Fibroblast of skin of abdomen (primary cell): Measurements from ENCODE around the gene KIF17.

Experiments used
- DNase-seq: peaks from one replicate; pipeline ENCODE4 v3.0.0-alpha.2; 2013

KIF17 gene

DNA sequence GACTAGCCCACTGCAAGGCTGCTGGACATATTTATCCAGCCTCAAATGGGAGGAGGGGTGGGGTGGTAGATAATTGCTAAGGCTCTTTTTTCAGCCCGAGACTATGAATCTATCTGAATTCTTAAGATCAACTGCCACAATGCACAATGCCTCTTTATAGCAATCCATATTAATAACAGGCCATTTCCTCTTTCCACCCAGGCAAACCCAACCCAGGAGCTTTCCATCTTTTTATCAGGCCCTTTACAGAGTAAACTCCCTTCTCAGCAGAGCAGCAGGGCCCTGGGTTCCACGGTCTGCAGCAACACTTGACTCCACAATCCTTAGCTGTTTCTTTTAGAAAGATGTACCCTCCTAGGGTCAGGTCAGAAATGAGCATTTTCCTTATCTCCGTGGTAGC is 57.4 kb downstream of the KIF17 start:
- no peak for DNase-seq

DNA sequence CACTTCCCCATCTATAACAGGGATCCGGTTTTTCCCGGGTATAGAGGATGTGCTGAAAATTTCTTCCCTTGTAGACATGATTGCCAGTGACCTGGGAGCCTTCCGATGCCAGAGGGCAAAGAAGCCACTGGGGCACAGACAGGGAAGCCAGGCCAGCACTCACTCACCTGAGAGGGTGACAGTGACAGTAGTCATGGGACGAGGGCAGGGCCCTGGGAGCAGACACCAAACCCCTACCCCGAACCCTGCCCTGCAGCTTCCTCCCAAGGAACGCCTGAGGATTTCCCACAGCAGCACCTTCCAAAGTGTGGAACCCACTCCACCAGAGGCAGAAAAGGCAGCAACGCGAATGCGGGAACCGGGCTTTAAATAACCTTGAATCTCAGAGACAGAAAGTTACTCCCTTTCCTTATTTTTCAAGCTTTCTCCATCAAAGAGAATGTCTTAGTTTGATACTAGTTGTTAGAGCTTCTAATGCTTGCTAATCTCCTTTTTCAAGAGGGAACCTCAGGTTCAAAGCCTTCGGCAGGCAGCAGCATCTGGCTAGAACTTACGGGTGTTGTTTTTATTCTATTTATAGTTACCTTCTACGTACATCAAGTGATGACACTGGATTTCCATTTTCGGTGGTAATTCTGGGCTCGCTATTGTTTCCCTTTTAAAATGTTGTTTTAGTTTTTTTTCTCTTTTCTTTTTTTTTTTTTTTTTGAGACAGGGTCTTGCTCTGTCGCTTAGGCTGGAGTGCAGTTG is 59.5 kb downstream of the KIF17 start:
- DNase-seq, result no peak

- DNase-seq, result no peak
Measured at GRCh38 chr1:20657024-20657423, 60.8 kb downstream of the KIF17 start.

DNA sequence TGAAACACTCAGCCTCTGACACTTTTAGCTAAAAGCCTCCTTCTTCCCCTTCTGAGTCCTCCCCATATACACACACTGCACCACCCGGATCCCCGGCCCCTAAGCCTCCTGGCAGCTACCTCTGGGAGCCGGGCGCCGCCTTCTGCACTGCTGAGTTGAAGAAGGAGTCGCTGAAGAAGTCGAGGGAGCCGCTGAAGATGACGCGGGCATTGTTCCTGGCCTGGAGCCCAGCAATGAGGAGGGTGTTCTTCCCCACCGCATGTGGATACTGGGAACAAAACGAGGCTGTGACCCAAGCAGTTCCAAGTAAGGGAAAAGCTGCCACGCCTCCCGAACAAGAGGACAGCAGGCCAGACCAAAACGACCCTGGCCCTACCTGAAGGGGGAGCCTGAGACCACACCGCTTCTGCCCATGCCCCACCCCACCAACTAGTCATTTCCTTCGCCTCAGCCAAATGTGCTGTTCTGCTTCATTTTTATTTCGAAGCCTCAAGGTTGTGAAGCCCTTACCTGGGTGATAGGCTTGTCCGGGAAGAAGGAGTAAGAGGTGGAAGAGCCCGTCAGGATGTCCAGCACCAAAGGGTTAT is 63.6 kb downstream of the KIF17 start:
- DNase-seq, result no peak

DNA sequence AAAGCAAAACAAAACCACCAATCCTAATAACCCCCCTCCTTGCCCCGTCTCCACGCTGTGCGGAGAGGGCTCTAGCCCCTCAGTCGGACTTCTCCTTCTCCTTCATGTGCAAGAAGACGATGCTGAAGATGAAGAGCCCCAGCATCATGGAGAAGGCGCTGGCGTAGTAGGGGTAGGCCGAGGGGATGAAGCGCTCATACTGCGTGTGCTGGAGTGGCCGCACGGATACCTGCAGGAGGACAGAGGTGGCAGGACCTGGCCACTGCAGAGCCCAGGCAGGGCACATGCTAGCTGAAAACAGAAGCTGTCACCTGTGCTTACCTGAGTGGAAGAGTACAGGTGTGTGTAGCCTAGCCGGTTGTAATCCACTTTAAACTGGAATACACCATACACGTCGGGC is 65.5 kb downstream of the KIF17 start:
- no peak for DNase-seq

- no peak for DNase-seq
Measured at GRCh38 chr1:20648946-20649345, 68.9 kb downstream of the KIF17 start.

GRCh38 chr1:20648438-20648837 is 69.4 kb downstream of the KIF17 start:
- DNase-seq, result no peak

DNA sequence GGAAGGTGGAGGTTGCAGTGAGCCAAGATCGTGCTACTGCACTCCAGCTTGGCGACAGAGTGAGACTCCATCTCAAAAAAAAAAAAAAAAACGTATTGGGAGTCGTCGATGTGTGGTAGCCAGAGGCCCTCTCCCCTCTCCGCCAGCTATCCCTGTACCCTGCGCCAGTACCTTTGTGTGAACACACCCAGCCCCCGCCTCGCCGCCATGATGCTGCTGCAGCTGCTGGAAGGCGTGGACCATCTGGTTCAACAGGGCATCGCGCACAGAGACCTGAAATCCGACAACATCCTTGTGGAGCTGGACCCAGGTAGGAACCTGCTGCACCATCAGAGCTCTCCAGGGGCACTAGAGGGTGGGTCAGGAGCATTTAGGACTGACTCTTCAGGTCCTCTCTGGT is 72.4 kb downstream of the KIF17 start:
- no peak for DNase-seq

- no peak for DNase-seq
Measured at GRCh38 chr1:20644416-20644815, 73.4 kb downstream of the KIF17 start.

DNA sequence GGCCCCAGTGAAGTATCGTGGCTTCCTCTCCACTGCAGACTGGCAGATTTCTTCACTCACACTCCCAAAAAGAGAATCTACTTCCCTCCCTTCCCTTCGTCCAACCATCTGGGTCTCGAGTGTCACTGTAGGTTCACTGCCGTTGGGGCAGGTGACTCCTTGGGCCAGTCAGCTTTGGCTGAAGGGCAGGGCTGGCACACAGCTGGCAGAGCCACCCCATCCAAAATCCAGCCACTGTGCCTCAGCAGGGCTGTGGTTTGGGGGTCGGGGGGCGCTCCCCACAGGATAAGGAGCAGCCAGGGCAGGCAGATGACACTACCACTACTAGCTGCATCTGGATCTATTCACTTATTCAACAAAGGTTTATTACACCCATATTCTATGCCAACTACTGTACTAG is 74.7 kb downstream of the KIF17 start:
- no peak for DNase-seq

DNA sequence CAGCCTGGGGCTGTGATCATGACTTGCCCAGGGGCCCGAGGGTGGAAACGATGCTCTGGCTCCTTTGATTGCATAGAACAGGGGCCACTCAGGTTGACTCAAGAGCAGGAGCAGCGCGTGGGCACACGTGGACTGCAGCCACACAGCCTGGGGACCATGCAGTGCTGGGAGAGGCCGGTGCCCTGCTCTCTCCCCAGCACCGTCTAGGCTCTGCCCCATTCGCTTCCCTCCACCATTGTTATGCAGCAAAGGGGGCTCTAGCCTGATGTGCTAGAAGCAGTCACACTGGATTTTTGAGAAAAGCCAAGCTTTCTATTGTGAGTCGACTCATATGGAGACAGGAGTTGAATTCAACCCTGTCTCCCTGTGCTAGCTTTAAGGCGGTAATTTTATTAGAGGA is 75.8 kb downstream of the KIF17 start:
- DNase-seq, result no peak

GRCh38 chr1:20640183-20640597 is 77.6 kb downstream of the KIF17 start:
- peak; percentile 38 for DNase-seq

- no peak for DNase-seq
Measured at GRCh38 chr1:20636785-20637347, 80.9 kb downstream of the KIF17 start.

GRCh38 chr1:20634594-20635084 is 83.2 kb downstream of the KIF17 start:
- peak; percentile 24 for DNase-seq

- no peak for DNase-seq
Measured at GRCh38 chr1:20634065-20634593, 83.7 kb downstream of the KIF17 start.

- peak; percentile 58 for DNase-seq
Measured at GRCh38 chr1:20633190-20634064, 84.4 kb downstream of the KIF17 start, which contains the start of gene PINK1. Gene PINK1, plus strand, starts transcription at chr1:20633458. Its CDS starts 91 bp downstream, at chr1:20633549.

GRCh38 chr1:20632386-20632785 is 85.4 kb downstream of the KIF17 start:
- no peak for DNase-seq

DNA sequence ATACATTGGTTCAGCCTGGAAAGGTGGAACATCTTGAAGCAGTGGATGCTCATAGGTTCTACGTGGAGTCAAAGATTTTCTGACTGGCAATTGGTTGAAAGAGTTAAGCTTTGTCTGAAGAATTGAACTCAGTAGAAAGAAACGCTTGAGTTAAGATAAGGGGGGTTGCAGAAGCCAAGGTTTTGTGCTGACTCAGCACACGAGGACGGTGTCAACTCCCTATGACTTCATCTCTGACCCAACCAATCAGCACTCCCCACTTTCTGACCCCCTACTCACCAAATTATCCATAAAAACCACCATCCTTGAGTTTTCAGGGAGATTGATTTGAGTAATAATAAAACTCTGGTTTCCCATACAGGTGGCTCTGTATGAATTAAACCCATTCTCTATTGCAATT is 87.1 kb downstream of the KIF17 start:
- no peak for DNase-seq

- DNase-seq, result no peak
Measured at GRCh38 chr1:20626524-20626923, 91.3 kb downstream of the KIF17 start.

DNA sequence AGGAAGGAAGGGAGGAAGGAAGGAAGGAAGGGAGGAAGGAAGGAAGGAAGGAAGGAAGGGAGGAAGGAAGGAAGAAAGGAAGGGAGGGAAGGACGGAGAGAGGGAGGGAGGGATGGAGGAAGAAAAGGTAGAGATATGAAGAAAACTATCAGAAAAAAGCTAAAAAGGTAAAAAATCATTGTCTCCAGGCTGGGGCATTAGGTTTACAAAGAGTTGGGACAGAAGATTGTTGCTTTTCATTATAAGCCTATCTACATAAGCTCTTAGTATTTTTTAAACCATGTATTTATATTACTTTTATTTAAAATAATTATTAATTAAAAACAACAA is 91.7 kb downstream of the KIF17 start:
- DNase-seq, result no peak

DNA sequence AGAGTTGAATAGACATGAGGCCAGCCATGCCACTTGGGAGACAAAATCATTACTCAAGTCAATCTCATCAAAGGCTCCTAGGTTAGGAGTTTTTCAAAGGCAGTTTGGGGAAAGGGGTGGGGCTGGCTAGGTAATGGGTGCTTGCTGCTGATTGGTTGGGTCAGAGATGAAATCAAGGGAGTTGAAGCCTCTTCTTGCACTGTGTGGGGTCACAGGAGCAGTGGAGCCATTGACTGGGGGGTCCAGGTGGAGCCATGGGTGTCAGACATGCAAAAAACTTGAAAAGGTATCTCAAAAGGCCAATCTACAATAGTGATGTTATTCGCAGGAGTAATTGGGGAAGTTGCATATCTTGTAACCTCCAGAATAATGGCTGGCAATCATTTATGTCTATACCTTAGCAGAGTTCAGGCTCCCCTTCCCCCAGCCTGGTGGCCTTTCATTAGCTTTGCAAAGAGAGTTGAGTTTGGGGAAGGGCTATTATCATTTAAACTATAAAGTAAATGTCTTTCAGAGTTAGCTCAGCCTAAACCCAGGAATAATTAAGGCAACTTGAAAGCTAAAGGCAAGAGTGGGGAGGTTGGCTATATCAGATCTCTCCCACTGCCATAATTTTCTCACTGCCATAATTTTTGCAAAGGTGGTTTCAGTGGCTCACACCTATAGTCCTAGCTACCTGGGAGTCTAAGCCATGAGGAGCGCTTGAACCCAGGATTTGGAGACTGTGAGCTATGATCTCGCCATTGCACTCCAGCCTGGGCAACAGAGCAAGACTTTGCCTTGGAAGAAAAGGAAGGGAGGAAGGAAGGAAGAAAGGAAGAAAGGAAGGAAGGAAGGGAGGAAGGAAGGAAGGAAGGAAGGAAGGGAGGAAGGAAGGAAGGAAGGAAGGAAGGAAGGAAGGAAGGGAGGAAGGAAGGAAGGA is 92.4 kb downstream of the KIF17 start:
- DNase-seq, result no peak

- DNase-seq, result no peak
Measured at GRCh38 chr1:20624709-20625108, 93.1 kb downstream of the KIF17 start.
